CD14-positive monocyte (primary cell): ENCODE results near the gene ABLIM3. TPM values are rescaled to one million over a fixed set of nuclear protein-coding genes. Genes with fewer than 3 reads are reported as not detected.

Experiments
- DNase-seq, 3 donors: peaks; one replicate each; pipeline ENCODE4 v3.0.0-alpha.2; 2011 to 2022
- H2AFZ ChIP-seq: 2 replicates; pipeline ENCODE4 v1.6.0; 2012; ENCODE audit warnings: mild to moderate bottlenecking, low read depth, low read length, inconsistent platforms; ENCODE audit not compliant: insufficient read depth, poor library complexity, severe bottlenecking
- H3K27ac ChIP-seq, 2 donors: 1 replicate in 1 of 2; 2 replicates in 1 of 2; pipeline ENCODE4 v1.5.1; 2012 to 2013; ENCODE audit warnings: low read length in 2 of 2, control low read depth in 1 of 2, inconsistent platforms in 1 of 2, low read depth in 1 of 2, mild to moderate bottlenecking in 1 of 2
- H3K27me3 ChIP-seq, 2 donors: one replicate each; pipeline versions ENCODE4 v1.6.0 to v1.6.1; 2011 to 2013; ENCODE audit warnings: low read length in 2 of 2; ENCODE audit not compliant: control insufficient read depth in 2 of 2, insufficient read depth in 2 of 2
- H3K36me3 ChIP-seq, 2 donors: replicated peaks in 1 of 2; 1 replicate in 1 of 2; 2 replicates in 1 of 2; pipeline versions ENCODE4 v1.5.1 to v1.6.1; 2012 to 2013; ENCODE audit warnings: low read length in 2 of 2, control low read depth in 1 of 2, inconsistent platforms in 1 of 2, mild to moderate bottlenecking in 1 of 2; ENCODE audit not compliant: insufficient read depth in 2 of 2, control insufficient read depth in 1 of 2
- H3K4me1 ChIP-seq, 2 donors: 1 replicate in 1 of 2; 2 replicates in 1 of 2; pipeline versions ENCODE4 v1.5.1 to v1.6.1; 2012 to 2013; ENCODE audit warnings: low read length in 2 of 2, control low read depth in 1 of 2, inconsistent platforms in 1 of 2, mild to moderate bottlenecking in 1 of 2, moderate library complexity in 1 of 2; ENCODE audit not compliant: insufficient read depth in 2 of 2, control insufficient read depth in 1 of 2
- H3K4me2 ChIP-seq: replicated peaks from 2 replicates; pipeline ENCODE3; 2012; ENCODE audit warnings: low read length, moderate library complexity, mild to moderate bottlenecking; ENCODE audit not compliant: poor library complexity, severe bottlenecking; ENCODE audit errors: extremely low read depth
- H3K4me3 ChIP-seq, 3 experiments: fragments of 200-600 bp in 1 of 3; sonication (generic) in 1 of 3; replicated peaks in 1 of 3; 1 replicate in 2 of 3; 2 replicates in 1 of 3; pipeline ENCODE4 v1.5.1; 2011 to 2013; ENCODE audit warnings: low read length in 3 of 3, mild to moderate bottlenecking in 3 of 3, control low read depth in 2 of 3, low read depth in 2 of 3, inconsistent platforms in 1 of 3, moderate library complexity in 1 of 3
- H3K79me2 ChIP-seq: 2 replicates; pipeline ENCODE4 v1.6.0; 2012; ENCODE audit warnings: mild to moderate bottlenecking, control low read depth, inconsistent platforms, low read length, moderate library complexity; ENCODE audit not compliant: insufficient read depth
- H3K9ac ChIP-seq: 2 replicates; pipeline ENCODE4 v1.6.0; 2017; ENCODE audit warnings: low read length, mild to moderate bottlenecking; ENCODE audit not compliant: insufficient read depth, poor library complexity, severe bottlenecking
- H3K9me3 ChIP-seq, 2 donors: replicated peaks in 1 of 2; 1 replicate in 1 of 2; 2 replicates in 1 of 2; pipeline versions ENCODE4 v1.5.1 to v1.6.1; 2012 to 2013; ENCODE audit warnings: low read length in 2 of 2, control low read depth in 1 of 2; ENCODE audit not compliant: control insufficient read depth in 1 of 2, insufficient read depth in 1 of 2
- H4K20me1 ChIP-seq: 2 replicates; pipeline ENCODE4 v1.6.0; 2012; ENCODE audit warnings: mild to moderate bottlenecking, low read length, control low read depth, moderate library complexity; ENCODE audit not compliant: insufficient read depth
- H3K27ac Mint-ChIP-seq, 7 donors: one replicate each; pipeline ENCODE4 v1.8.0; 2020; ENCODE audit warnings: mild to moderate bottlenecking in 7 of 7, mixed read lengths in 7 of 7, moderate library complexity in 6 of 7, inconsistent platforms in 2 of 7
- H3K27me3 Mint-ChIP-seq, 3 donors: one replicate each; pipeline ENCODE4 v1.8.0; 2021 to 2022; ENCODE audit warnings: low read depth in 3 of 3, mild to moderate bottlenecking in 3 of 3, mixed read lengths in 3 of 3, moderate library complexity in 3 of 3, inconsistent platforms in 1 of 3
- H3K36me3 Mint-ChIP-seq, 2 donors: one replicate each; pipeline ENCODE4 v1.8.0; 2020; ENCODE audit warnings: mixed read lengths in 2 of 2, inconsistent platforms in 1 of 2, mild to moderate bottlenecking in 1 of 2
- H3K4me1 Mint-ChIP-seq: one replicate; pipeline ENCODE4 v1.8.0; 2020; ENCODE audit warnings: mild to moderate bottlenecking, mixed read lengths
- H3K4me3 Mint-ChIP-seq, 2 donors: one replicate each; pipeline ENCODE4 v1.8.0; 2020; ENCODE audit warnings: mild to moderate bottlenecking in 2 of 2, mixed read lengths in 2 of 2, moderate library complexity in 1 of 2
- H3K9me3 Mint-ChIP-seq, 7 donors: one replicate each; pipeline ENCODE4 v1.8.0; 2020 to 2022; ENCODE audit warnings: mixed read lengths in 7 of 7, mild to moderate bottlenecking in 6 of 7, moderate library complexity in 6 of 7, inconsistent platforms in 2 of 7
- CTCF ChIP-seq: fragments of 200-600 bp; IDR thresholded peaks from one replicate; pipeline ENCODE4 v1.8.0; 2022; ENCODE audit warnings: antibody characterized with exemption, mild to moderate bottlenecking
- WGBS: methylation state at CpG from one replicate; pipeline ENCODE4 v1.1.5; 2013; ENCODE audit warnings: missing lambda C conversion rate; ENCODE audit not compliant: insufficient coverage; 5-methylcytosine and 5-hydroxymethylcytosine counted together
- intact Hi-C, 2 donors: fragments of 100-400 bp; cut with micrococcal nuclease; formaldehyde crosslinking; loops; one replicate each; pipeline versions ENCODE4 v1.15.0 to v1.15.1; 2023
- polyA plus RNA-seq, 3 donors: library from polyadenylated mRNA; depleted of rRNA in 1 of 3; unstranded in 2 of 3; stranded (reverse) in 1 of 3; fragments of 300-500 nt in 2 of 3; fragments of >200 nt in 1 of 3; fragmentation: Illumina TruSeq in 2 of 3; gene quantifications; 1 replicate in 2 of 3; 2 replicates in 1 of 3; pipeline ENCODE4 v1.2.3, GENCODE V29; 2012 to 2021

The ABLIM3 gene
- polyA plus RNA-seq, 3 donors, result 0.22 to 0.74 TPM; not detected in 1

DNA sequence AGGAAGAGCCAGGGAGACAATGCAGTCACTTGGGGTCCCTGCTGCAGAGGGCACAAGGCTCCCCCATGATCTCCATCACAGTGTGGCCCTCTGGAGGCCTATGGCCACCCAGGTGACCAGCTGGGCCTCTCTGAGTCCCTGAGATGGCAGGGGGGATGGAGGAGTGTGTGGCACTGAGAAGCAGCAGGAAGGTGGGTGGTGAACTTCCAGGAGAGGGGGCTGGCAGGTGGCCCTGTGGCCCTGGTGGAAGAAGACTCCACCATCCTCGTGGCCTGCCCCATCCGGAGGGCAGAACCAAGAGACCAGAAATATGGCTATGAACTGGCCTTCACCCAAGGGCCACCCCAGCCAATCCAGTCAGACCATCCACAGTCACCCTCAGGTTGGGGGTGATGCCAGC is 98.6 kb downstream of the ABLIM3 start:
- H2AFZ ChIP-seq, result peak overlapping the region; percentile 39
- Mint-ChIP-seq H3K27ac (peak overlapping the region in 2 of 7 donors; percentile 48 to 67), H3K36me3 (no peaks in the 10 kb centered on the region), H3K27me3 (peaks cover 5 to 32% (median 6%) of the 10 kb centered on the region in 3 donors), H3K4me1 (peaks cover 10% of the 10 kb centered on the region), H3K9me3 (peaks cover 0 to 2% (median 0%) of the 10 kb centered on the region in 7 donors), H3K4me3 (peak overlapping the region in 1 of 2 donors; percentile 67)
- no peaks in the 10 kb centered on the region for H3K9me3 ChIP-seq
- no peaks in the 10 kb centered on the region for H3K27me3 ChIP-seq
- WGBS, result no CpG with 5 or more reads among the region's 2 CpGs
- no peak for TF ChIP-seq CTCF
- H3K4me3 ChIP-seq, result peak overlapping the region in 1 of 3 experiments; percentile 40
- no peak overlapping the region for H3K9ac ChIP-seq
- no peak overlapping the region for H3K27ac ChIP-seq
- H4K20me1 ChIP-seq, result no peaks in the 10 kb centered on the region
- no peak for DNase-seq
- H3K79me2 ChIP-seq, result no peaks in the 10 kb centered on the region
- intact Hi-C loops, result no loop called here
- H3K36me3 ChIP-seq, result no peaks in the 10 kb centered on the region
- peaks cover 7 to 13% of the 10 kb centered on the region in 2 donors for H3K4me1 ChIP-seq
- peak overlapping the region; percentile 44 for H3K4me2 ChIP-seq

- Mint-ChIP-seq H3K27me3 (peaks cover 5 to 33% (median 8%) of the 10 kb centered on the region in 3 donors), H3K4me1 (peaks cover 10% of the 10 kb centered on the region), H3K27ac (peak overlapping the region in 4 of 7 donors; percentile 28 to 67 (median 55)), H3K4me3 (peak overlapping the region; percentile 13 to 67), H3K36me3 (no peaks in the 10 kb centered on the region), H3K9me3 (peaks cover 0 to 2% (median 0%) of the 10 kb centered on the region in 7 donors)
- H3K9me3 ChIP-seq, result no peaks in the 10 kb centered on the region
- H3K36me3 ChIP-seq, result no peaks in the 10 kb centered on the region
- H3K4me2 ChIP-seq, result peak overlapping the region; percentile 44
- DNase-seq, result peak; percentile 12 to 54 (median 24)
- no peak for TF ChIP-seq CTCF
- H3K27me3 ChIP-seq, result no peaks in the 10 kb centered on the region
- peak overlapping the region; percentile 39 for H2AFZ ChIP-seq
- no peaks in the 10 kb centered on the region for H4K20me1 ChIP-seq
- H3K79me2 ChIP-seq, result no peaks in the 10 kb centered on the region
- intact Hi-C loops, result no loop called here
- WGBS, result 9% methylated on average over 12 of the region's 13 CpGs
- peak overlapping the region in 1 of 3 experiments; percentile 40 for H3K4me3 ChIP-seq
- peaks cover 7 to 13% of the 10 kb centered on the region in 2 donors for H3K4me1 ChIP-seq
- H3K9ac ChIP-seq, result peak overlapping the region; percentile 5
- H3K27ac ChIP-seq, result no peak overlapping the region
Observed at GRCh38 chr5:149240354-149240998, 99.2 kb downstream of the ABLIM3 start.
